GM12872 (cell line): Measurements from ENCODE around the gene KIF23.

Source experiments
- CTCF ChIP-seq: IDR thresholded peaks from 3 replicates; pipeline ENCODE4 v1.5.1; 2011; ENCODE audit warnings: low read depth, mild to moderate bottlenecking, low read length, moderate library complexity; ENCODE audit not compliant: insufficient read depth

The KIF23 gene

GRCh38 chr15:69472562-69472961 lies 58.4 kb downstream of the KIF23 start:
- TF ChIP-seq CTCF = no peak

GRCh38 chr15:69474291-69474690 lies 60.1 kb downstream of the KIF23 start:
- no peak for TF ChIP-seq CTCF

GRCh38 chr15:69474846-69475455 lies 60.8 kb downstream of the KIF23 start:
- no peak for TF ChIP-seq CTCF

GRCh38 chr15:69475769-69476358 lies 61.7 kb downstream of the KIF23 start:
- peak; percentile 96 for TF ChIP-seq CTCF

GRCh38 chr15:69476704-69477473 lies 62.7 kb downstream of the KIF23 start:
- TF ChIP-seq CTCF = no peak

GRCh38 chr15:69478259-69478781 lies 64.2 kb downstream of the KIF23 start:
- peak; percentile 87 for TF ChIP-seq CTCF

GRCh38 chr15:69479081-69479480 lies 64.9 kb downstream of the KIF23 start:
- no peak for TF ChIP-seq CTCF
